Dermis blood vessel endothelial cell (primary cell): ENCODE data around the gene PALM3. TPM values are rescaled to one million over a fixed set of nuclear protein-coding genes. Genes with fewer than 3 reads are reported as not detected.

Source experiments
- DNase-seq: peaks from one replicate; pipeline ENCODE4 v3.0.0; 2010
- total RNA-seq: library from RNA; depleted of rRNA; stranded (reverse); fragments of >200 nt; gene quantifications from 2 replicates; pipeline ENCODE4 v1.2.3, GENCODE V29; 2014

Gene PALM3
- total RNA-seq, 1 donor from 2014 or later, result not detected

- DNase-seq, result peak; percentile 77
These were observed 28.0 kb upstream of the PALM3 start for GRCh38 chr19:14089662-14090508.

GRCh38 chr19:14089412-14089661 is 27.5 kb upstream of the PALM3 start:
- peak; percentile 58 for DNase-seq

- no peak for DNase-seq
These were observed 26.9 kb upstream of the PALM3 start for GRCh38 chr19:14088634-14089411.

GRCh38 chr19:14086098-14086497 is 24.2 kb upstream of the PALM3 start:
- no peak for DNase-seq

- no peak for DNase-seq
These were observed 23.6 kb upstream of the PALM3 start, which contains the start of gene C19orf67 for GRCh38 chr19:14085309-14085995. TSS of gene C19orf67 (minus strand) at chr19:14085783. CDS start at chr19:14085627, 156 bp downstream.

- no peak for DNase-seq
These were observed 20.7 kb upstream of the PALM3 start for GRCh38 chr19:14082675-14082960.

GRCh38 chr19:14081797-14082674 is 20.2 kb upstream of the PALM3 start:
- peak; percentile 57 for DNase-seq

GRCh38 chr19:14080887-14081796 is 19.3 kb upstream of the PALM3 start:
- DNase-seq, result peak; percentile 99

GRCh38 chr19:14078411-14078810 is 16.5 kb upstream of the PALM3 start:
- no peak for DNase-seq

GRCh38 chr19:14073925-14074838 is 12.3 kb upstream of the PALM3 start:
- DNase-seq, result no peak

- DNase-seq, result peak; percentile 85
These were observed 11.5 kb upstream of the PALM3 start for GRCh38 chr19:14073261-14073924.

GRCh38 chr19:14072535-14073260 is 10.8 kb upstream of the PALM3 start, which contains the start of gene MISP3:
TSS of gene MISP3 (plus strand) at chr19:14072786. CDS start at chr19:14073310, 524 bp downstream.
- peak; percentile 60 for DNase-seq

GRCh38 chr19:14070268-14071050 is 8.6 kb upstream of the PALM3 start:
- no peak for DNase-seq

GRCh38 chr19:14066134-14066533 is 4.3 kb upstream of the PALM3 start:
- no peak for DNase-seq

- DNase-seq, result no peak
These were observed 1.2 kb upstream of the PALM3 start for GRCh38 chr19:14063105-14063504.

GRCh38 chr19:14062558-14062855 is 631 bp upstream of the PALM3 start:
- DNase-seq, result no peak

- no peak for DNase-seq
These were observed 661 bp downstream of the PALM3 start for GRCh38 chr19:14061081-14061749.
